GM13977 (cell line): Measurements from ENCODE around the gene TOB2.

ENCODE experiments used
- DNase-seq: peaks from one replicate; pipeline ENCODE4 v3.0.0; 2012; ENCODE audit warnings: low spot score
- in situ Hi-C: fragments of 300-500 bp; cut with MboI; formaldehyde crosslinking; loops from one replicate; pipeline ENCODE4 v1.12.0; 2022; ENCODE audit warnings: low sequenced_read_pairs, low pct_unique_long_range_greater_than_20kb, mixed read lengths, inconsistent platforms; ENCODE audit not compliant: unreplicated experiment
- TF ChIP-seq, protein P1 (sequence below): IDR thresholded peaks from 2 replicates; pipeline ENCODE4 v1.5.1; 2012; ENCODE audit warnings: mild to moderate bottlenecking, control low read depth; ENCODE audit not compliant: insufficient read depth; ENCODE audit errors: extremely low read depth, missing control alignments

The TOB2 gene

DNA sequence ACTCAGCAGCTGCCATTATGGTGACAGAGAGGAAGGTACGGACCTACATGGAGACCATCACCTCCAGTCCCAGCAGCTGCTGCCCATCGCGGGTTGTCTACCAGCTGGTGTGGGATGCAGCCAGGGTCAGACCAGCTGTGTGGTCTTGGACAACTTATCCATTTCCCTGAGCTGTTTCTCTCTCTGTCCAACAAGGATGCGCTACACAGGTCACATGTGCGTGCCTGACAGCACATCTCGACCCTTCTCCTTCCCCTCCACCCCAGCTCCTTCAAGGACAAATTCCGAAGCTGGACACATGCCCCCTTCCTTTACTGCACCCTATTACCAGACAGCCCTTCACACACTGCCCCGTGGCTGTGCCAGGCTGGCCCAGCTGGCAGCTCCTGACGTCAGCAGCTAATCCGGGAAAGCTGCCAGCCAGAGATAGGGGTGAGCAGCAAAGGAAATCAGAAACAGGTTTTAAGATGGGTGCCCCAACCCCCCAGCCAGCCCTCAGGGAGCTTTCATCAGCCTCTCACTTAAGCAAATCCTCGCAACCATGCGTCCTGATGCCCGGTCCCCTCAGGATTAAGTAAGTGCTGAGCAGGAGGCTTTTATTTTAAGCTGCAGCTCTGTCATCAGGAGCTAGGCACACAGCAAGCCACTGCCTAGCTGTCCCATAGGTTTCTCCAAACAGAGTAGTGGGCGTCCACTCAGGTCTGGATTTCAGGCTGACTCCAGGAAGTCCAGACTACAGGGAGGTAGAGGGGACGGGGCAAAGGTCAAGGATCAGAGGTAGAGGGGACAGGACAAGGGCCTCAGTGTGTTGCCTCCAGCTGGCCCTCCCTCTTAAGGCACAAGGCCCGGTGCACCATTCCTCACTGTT, 44.6 kb downstream of the TOB2 start:
- DNase-seq: no peak
- in situ Hi-C loops: loop anchor here (10.0 kb wide), 1 partner anchor 113 kb away; no protein-coding TSS in a partner anchor
- TF ChIP-seq, protein P1, sequence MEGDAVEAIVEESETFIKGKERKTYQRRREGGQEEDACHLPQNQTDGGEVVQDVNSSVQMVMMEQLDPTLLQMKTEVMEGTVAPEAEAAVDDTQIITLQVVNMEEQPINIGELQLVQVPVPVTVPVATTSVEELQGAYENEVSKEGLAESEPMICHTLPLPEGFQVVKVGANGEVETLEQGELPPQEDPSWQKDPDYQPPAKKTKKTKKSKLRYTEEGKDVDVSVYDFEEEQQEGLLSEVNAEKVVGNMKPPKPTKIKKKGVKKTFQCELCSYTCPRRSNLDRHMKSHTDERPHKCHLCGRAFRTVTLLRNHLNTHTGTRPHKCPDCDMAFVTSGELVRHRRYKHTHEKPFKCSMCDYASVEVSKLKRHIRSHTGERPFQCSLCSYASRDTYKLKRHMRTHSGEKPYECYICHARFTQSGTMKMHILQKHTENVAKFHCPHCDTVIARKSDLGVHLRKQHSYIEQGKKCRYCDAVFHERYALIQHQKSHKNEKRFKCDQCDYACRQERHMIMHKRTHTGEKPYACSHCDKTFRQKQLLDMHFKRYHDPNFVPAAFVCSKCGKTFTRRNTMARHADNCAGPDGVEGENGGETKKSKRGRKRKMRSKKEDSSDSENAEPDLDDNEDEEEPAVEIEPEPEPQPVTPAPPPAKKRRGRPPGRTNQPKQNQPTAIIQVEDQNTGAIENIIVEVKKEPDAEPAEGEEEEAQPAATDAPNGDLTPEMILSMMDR: no peak

DNA sequence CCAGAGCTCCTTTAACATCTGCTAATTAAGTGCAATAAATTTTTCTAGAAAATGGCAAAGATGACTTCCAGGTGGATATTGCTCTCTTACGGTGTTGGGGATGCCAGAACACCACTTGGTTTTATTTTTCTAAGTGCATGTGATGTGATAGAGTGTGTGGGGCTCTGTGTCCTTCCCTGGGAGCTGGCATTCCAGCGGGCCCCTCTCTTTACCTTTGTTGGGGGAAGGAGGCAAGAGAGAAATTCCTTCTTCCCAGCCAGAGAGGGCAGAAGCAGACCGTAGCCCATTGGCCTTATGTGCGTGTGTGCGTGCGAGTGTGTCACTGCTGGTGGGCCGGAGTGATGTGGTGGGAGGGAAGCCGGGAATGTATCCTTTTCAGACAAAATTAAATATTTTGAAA, 47.7 kb downstream of the TOB2 start:
- in situ Hi-C loops: no loop called here
- DNase-seq: no peak
- TF ChIP-seq, protein P1: no peak

DNA sequence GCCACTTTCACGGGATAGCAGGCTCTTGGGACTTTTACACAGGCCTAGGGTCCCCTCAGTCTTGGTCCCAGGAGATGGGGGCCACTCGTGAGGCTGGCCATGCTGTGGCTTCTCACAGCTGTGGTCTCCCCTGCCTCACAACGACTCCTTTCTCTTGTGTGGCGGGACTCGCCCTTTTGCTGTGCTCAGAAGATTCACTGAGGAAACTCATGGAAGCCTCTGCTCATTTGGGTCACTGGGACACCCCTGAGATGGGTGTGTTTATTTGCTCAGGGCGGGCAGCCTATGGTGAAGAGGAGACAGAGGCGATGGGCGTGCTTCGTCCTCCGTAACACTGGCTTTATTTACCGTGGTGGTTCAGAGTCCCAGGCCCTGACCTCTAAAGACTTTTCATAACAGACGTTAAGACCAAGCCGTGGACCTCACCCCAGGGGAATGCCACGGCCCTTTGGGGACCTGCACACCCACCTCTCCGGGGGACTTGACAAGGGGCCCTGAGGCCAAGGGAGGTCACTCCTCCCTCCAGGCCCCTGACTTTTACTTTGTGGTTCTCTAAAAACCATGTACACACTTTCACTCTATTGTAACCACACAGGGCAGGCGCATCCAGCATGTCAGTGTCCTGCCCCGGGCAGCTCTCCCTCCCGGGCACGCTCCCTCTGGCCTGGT, 49.3 kb downstream of the TOB2 start:
- no peak for DNase-seq
- TF ChIP-seq, protein P1: no peak
- in situ Hi-C loops: no loop called here

DNA sequence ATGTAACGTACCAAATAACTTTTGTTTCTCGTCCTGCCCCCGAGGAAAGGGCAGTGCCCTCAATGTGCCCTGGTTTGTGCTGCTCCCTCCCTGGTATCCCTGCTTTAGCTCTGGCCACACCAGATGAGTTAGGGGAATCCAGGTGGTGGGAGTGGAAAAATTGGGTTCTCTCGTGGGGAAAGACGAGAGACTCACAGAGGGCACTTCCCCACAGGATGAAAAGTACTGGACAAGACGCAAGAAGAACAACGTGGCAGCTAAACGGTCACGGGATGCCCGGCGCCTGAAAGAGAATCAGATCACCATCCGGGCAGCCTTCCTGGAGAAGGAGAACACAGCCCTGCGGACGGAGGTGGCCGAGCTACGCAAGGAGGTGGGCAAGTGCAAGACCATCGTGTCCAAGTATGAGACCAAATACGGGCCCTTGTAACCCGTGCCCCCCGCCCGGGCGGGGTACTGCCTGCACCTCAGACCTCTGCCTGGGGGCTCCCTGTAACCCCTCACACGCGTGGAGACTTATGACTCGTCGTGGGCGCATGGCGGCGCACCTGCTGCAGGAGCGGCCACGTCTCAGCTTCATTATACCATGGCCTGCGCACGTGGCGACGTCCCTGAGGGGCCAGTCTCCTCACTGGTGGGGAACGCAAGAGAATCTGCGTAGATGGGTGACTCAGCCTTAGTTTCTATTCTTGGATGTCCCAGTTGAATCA, 50.9 kb downstream of the TOB2 start:
- TF ChIP-seq, protein P1: no peak
- in situ Hi-C loops: no loop called here
- DNase-seq: no peak

DNA sequence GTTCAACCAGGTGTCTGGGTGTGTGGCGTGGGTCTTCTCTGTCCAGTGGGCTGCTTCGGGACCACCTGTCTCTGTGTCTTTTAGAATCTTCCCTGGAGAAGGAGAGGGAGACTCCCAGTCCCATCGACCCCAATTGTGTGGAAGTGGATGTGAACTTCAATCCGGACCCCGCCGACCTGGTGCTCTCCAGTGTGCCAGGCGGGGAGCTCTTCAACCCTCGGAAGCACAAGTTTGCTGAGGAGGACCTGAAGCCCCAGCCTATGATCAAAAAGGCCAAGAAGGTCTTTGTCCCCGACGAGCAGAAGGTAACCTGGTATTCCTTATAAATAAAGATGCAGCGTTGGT, 52.6 kb downstream of the TOB2 start:
- TF ChIP-seq, protein P1: no peak
- in situ Hi-C loops: no loop called here
- DNase-seq: no peak

DNA sequence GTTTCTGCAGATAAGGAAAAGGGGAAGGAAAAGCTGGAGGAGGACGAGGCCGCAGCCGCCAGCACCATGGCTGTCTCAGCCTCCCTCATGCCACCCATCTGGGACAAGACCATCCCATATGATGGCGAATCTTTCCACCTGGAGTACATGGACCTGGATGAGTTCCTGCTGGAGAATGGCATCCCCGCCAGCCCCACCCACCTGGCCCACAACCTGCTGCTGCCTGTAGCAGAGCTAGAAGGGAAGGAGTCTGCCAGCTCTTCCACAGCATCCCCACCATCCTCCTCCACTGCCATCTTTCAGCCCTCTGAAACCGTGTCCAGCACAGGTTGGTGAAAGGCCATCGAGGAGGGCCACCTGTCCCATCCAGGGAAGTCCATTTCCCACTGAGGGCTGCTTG, 59.3 kb downstream of the TOB2 start:
- in situ Hi-C loops: no loop called here
- no peak for DNase-seq
- TF ChIP-seq, protein P1: no peak
